Measurements from ENCODE around the gene PAX2.

PAX2 gene

GRCh38 chr10:100793055-100793454 is 47.7 kb downstream of the PAX2 start:
- DNase-seq: no peak

- DNase-seq: no peak
These were observed 54.5 kb downstream of the PAX2 start for GRCh38 chr10:100799881-100800280.

GRCh38 chr10:100800931-100801330 is 55.5 kb downstream of the PAX2 start:
- no peak for DNase-seq

GRCh38 chr10:100802196-100802595 is 56.8 kb downstream of the PAX2 start:
- DNase-seq: no peak

- DNase-seq: no peak
These were observed 57.2 kb downstream of the PAX2 start for GRCh38 chr10:100802607-100803006.

- DNase-seq: no peak
These were observed 58.1 kb downstream of the PAX2 start for GRCh38 chr10:100803492-100803891.

GRCh38 chr10:100803908-100804307 is 58.5 kb downstream of the PAX2 start:
- no peak for DNase-seq

- no peak for DNase-seq
These were observed 60.4 kb downstream of the PAX2 start for GRCh38 chr10:100805543-100806355.

- DNase-seq: no peak
These were observed 60.9 kb downstream of the PAX2 start for GRCh38 chr10:100806356-100806645.

- DNase-seq: no peak
These were observed 62.0 kb downstream of the PAX2 start for GRCh38 chr10:100807241-100807951.

GRCh38 chr10:100808876-100809275 is 63.5 kb downstream of the PAX2 start:
- no peak for DNase-seq

GRCh38 chr10:100810091-100810834 is 64.9 kb downstream of the PAX2 start:
- no peak for DNase-seq

- DNase-seq: no peak
These were observed 65.4 kb downstream of the PAX2 start for GRCh38 chr10:100810835-100811116.

- no peak for DNase-seq
These were observed 65.9 kb downstream of the PAX2 start for GRCh38 chr10:100811261-100811660.

GRCh38 chr10:100811752-100812750 is 66.7 kb downstream of the PAX2 start:
- no peak for DNase-seq

GRCh38 chr10:100812978-100813377 is 67.6 kb downstream of the PAX2 start:
- DNase-seq: no peak

GRCh38 chr10:100814751-100815474 is 69.5 kb downstream of the PAX2 start:
- no peak for DNase-seq

GRCh38 chr10:100816671-100817070 is 71.3 kb downstream of the PAX2 start:
- DNase-seq: no peak

GRCh38 chr10:100817268-100817839 is 72.0 kb downstream of the PAX2 start:
- no peak for DNase-seq

- DNase-seq: no peak
These were observed 74.0 kb downstream of the PAX2 start for GRCh38 chr10:100819424-100819823.

GRCh38 chr10:100823194-100823593 is 77.8 kb downstream of the PAX2 start:
- no peak for DNase-seq

GRCh38 chr10:100824886-100825285 is 79.5 kb downstream of the PAX2 start:
- no peak for DNase-seq

Measured in NCI-H510A treated with DMSO at 0.1 percent for 48 hours (cell line).